ENCODE measurements around the gene NUP93.

DNA sequence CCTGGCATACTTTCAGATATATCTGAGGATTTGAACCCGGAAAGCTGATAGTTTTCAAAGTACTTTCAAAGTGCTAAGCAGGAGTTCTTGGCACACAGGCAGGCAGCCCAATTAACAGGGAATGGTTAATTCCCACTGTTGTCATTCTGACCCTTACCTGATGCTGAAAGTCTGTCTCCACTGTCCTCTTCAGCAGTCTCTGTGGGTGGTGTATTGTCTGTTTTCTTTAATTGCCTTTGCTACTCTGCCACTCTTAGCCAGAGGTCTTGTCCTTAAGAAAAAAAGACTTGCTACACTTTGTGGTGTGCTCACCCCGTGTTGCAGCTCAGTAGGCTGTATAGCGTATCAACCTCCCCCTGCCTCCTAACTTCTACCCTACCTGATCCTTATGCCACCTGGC, 71.8 kb downstream of the NUP93 start:
- TF ChIP-seq, protein P1, sequence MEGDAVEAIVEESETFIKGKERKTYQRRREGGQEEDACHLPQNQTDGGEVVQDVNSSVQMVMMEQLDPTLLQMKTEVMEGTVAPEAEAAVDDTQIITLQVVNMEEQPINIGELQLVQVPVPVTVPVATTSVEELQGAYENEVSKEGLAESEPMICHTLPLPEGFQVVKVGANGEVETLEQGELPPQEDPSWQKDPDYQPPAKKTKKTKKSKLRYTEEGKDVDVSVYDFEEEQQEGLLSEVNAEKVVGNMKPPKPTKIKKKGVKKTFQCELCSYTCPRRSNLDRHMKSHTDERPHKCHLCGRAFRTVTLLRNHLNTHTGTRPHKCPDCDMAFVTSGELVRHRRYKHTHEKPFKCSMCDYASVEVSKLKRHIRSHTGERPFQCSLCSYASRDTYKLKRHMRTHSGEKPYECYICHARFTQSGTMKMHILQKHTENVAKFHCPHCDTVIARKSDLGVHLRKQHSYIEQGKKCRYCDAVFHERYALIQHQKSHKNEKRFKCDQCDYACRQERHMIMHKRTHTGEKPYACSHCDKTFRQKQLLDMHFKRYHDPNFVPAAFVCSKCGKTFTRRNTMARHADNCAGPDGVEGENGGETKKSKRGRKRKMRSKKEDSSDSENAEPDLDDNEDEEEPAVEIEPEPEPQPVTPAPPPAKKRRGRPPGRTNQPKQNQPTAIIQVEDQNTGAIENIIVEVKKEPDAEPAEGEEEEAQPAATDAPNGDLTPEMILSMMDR (IDR thresholded peaks at IDR 0.05; ENCODE audit: low read length), result no peak
- TF ChIP-seq EZH2 (optimal IDR thresholded peaks at IDR 0.05; ENCODE audit: low read depth, low read length), result no peak
- TF ChIP-seq EZH2phosphoT487 (IDR thresholded peaks at IDR 0.05; ENCODE audit: low read length), result no peak

Data from MM.1S (cell line).